ENCODE data around the gene TMEM132C.

GRCh38 chr12:128463881-128464280 is 196.9 kb downstream of the TMEM132C start:
- TF ChIP-seq POLR2A (IDR thresholded peaks at IDR 0.05) (no peak), POLR2AphosphoS5 (IDR thresholded peaks at IDR 0.05) (no peak), CTCF (IDR thresholded peaks at IDR 0.05) (no peak), EP300 (IDR thresholded peaks at IDR 0.05) (no peak)
